Neural progenitor cell (in vitro differentiated cells): Measurements from ENCODE around the gene FLT3.

Source experiments
- EZH2 ChIP-seq: fragments of 200-600 bp; sonication (generic); IDR thresholded peaks from 2 replicates; pipeline ENCODE4 v1.6.1; 2017; ENCODE audit warnings: antibody characterized with exemption, mild to moderate bottlenecking, moderate library complexity
- TF ChIP-seq, protein P1 (sequence below): fragments of 200-600 bp; sonication (generic); IDR thresholded peaks from 2 replicates; pipeline ENCODE4 v1.5.1; 2017; ENCODE audit warnings: antibody characterized with exemption, mild to moderate bottlenecking

DNA sequence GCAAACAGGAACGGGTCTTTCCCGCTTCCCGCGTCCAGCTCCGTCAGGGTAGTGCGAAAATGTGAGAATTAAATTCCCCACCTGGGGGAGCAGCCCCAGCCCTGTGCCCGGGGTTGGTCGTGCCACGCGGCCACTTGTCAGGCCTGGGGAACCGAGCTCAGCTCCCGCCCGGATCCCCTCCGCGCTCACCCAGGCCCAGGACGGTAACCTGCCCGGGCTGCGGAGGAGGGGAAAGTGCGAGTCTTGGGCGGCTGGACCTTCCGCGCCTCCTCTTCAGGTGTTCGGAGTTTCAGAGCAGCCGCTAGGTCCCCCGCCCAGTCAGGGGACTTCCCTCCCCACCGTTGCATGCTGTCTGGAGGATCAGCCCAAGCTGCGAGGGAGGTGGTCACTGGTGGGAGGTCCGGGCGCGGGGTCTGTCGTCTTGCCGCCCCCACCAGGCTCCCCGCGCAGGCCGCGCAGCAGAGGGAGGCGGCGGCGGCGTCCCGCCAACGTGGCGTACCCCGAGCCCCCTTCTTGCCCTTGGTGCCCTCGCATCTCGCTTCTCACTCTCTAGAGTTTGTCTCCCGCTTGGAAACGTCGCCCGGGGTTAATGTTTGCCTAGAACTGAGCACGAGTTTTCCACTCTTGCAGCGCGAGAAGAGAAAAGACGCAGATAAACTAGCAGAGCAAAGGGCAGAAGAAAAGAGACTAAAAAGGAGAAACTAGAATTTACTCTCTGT lies 119.9 kb downstream of the FLT3 start:
- TF ChIP-seq, protein P1, sequence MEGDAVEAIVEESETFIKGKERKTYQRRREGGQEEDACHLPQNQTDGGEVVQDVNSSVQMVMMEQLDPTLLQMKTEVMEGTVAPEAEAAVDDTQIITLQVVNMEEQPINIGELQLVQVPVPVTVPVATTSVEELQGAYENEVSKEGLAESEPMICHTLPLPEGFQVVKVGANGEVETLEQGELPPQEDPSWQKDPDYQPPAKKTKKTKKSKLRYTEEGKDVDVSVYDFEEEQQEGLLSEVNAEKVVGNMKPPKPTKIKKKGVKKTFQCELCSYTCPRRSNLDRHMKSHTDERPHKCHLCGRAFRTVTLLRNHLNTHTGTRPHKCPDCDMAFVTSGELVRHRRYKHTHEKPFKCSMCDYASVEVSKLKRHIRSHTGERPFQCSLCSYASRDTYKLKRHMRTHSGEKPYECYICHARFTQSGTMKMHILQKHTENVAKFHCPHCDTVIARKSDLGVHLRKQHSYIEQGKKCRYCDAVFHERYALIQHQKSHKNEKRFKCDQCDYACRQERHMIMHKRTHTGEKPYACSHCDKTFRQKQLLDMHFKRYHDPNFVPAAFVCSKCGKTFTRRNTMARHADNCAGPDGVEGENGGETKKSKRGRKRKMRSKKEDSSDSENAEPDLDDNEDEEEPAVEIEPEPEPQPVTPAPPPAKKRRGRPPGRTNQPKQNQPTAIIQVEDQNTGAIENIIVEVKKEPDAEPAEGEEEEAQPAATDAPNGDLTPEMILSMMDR, result no peak
- peak; percentile 95 for TF ChIP-seq EZH2
